ENCODE results near the gene ABL1.

ABL1 gene

GRCh38 chr9:130882696-130883225 lies 47.7 kb downstream of the ABL1 start:
- peaks cover 58% of the 10 kb centered on the region for H3K36me3 ChIP-seq (ENCODE audit: control insufficient read depth, insufficient read depth, low read length)
- no peaks in the 10 kb centered on the region for H3K27me3 ChIP-seq (ENCODE audit: control insufficient read depth, insufficient read depth, low read length)
- H3K4me3 ChIP-seq (ENCODE audit: low read length) = no peak overlapping the region
- no CpG with 5 or more reads among the region's 15 CpGs for WGBS (ENCODE audit: insufficient coverage, insufficient read length)
- DNase-seq (ENCODE audit: low read depth, low spot score) = no peak
- H3K27ac ChIP-seq (ENCODE audit: low read length) = no peak overlapping the region
- H3K9me3 ChIP-seq (ENCODE audit: control insufficient read depth, insufficient read depth, low read length) = no peaks in the 10 kb centered on the region
- no peaks in the 10 kb centered on the region for H3K4me1 ChIP-seq (ENCODE audit: control insufficient read depth, insufficient read depth, low read length)

- H3K27ac ChIP-seq (ENCODE audit: low read length) = no peak overlapping the region
- H3K36me3 ChIP-seq (ENCODE audit: control insufficient read depth, insufficient read depth, low read length) = peaks cover 62% of the 10 kb centered on the region
- H3K9me3 ChIP-seq (ENCODE audit: control insufficient read depth, insufficient read depth, low read length) = no peaks in the 10 kb centered on the region
- DNase-seq (ENCODE audit: low read depth, low spot score) = no peak
- WGBS (ENCODE audit: insufficient coverage, insufficient read length) = no CpG with 5 or more reads among the region's 5 CpGs
- no peaks in the 10 kb centered on the region for H3K27me3 ChIP-seq (ENCODE audit: control insufficient read depth, insufficient read depth, low read length)
- H3K4me1 ChIP-seq (ENCODE audit: control insufficient read depth, insufficient read depth, low read length) = no peaks in the 10 kb centered on the region
- H3K4me3 ChIP-seq (ENCODE audit: low read length) = no peak overlapping the region
Observed at GRCh38 chr9:130883479-130883878, 48.4 kb downstream of the ABL1 start.

- no peaks in the 10 kb centered on the region for H3K9me3 ChIP-seq (ENCODE audit: control insufficient read depth, insufficient read depth, low read length)
- no CpG with 5 or more reads among the region's 25 CpGs for WGBS (ENCODE audit: insufficient coverage, insufficient read length)
- DNase-seq (ENCODE audit: low read depth, low spot score) = no peak
- H3K27ac ChIP-seq (ENCODE audit: low read length) = no peak overlapping the region
- no peaks in the 10 kb centered on the region for H3K27me3 ChIP-seq (ENCODE audit: control insufficient read depth, insufficient read depth, low read length)
- peaks cover 64% of the 10 kb centered on the region for H3K36me3 ChIP-seq (ENCODE audit: control insufficient read depth, insufficient read depth, low read length)
- H3K4me1 ChIP-seq (ENCODE audit: control insufficient read depth, insufficient read depth, low read length) = no peaks in the 10 kb centered on the region
- H3K4me3 ChIP-seq (ENCODE audit: low read length) = no peak overlapping the region
Observed at GRCh38 chr9:130884111-130884531, 49.1 kb downstream of the ABL1 start.

- Histone ChIP-seq H3K4me3 (ENCODE audit: low read length) (no peak overlapping the region), H3K27me3 (ENCODE audit: control insufficient read depth, insufficient read depth, low read length) (no peaks in the 10 kb centered on the region), H3K4me1 (ENCODE audit: control insufficient read depth, insufficient read depth, low read length) (no peaks in the 10 kb centered on the region), H3K27ac (ENCODE audit: low read length) (no peak overlapping the region), H3K9me3 (ENCODE audit: control insufficient read depth, insufficient read depth, low read length) (no peaks in the 10 kb centered on the region), H3K36me3 (ENCODE audit: control insufficient read depth, insufficient read depth, low read length) (peaks cover 63% of the 10 kb centered on the region)
- no peak for DNase-seq (ENCODE audit: low read depth, low spot score)
- WGBS (ENCODE audit: insufficient coverage, insufficient read length) = no CpG with 5 or more reads among the region's 47 CpGs
Observed at GRCh38 chr9:130884542-130885483, 49.8 kb downstream of the ABL1 start.

- no peaks in the 10 kb centered on the region for H3K27me3 ChIP-seq (ENCODE audit: control insufficient read depth, insufficient read depth, low read length)
- H3K27ac ChIP-seq (ENCODE audit: low read length) = no peak overlapping the region
- no peak overlapping the region for H3K4me3 ChIP-seq (ENCODE audit: low read length)
- peaks cover 54% of the 10 kb centered on the region for H3K36me3 ChIP-seq (ENCODE audit: control insufficient read depth, insufficient read depth, low read length)
- no peaks in the 10 kb centered on the region for H3K9me3 ChIP-seq (ENCODE audit: control insufficient read depth, insufficient read depth, low read length)
- DNase-seq (ENCODE audit: low read depth, low spot score) = no peak
- no peaks in the 10 kb centered on the region for H3K4me1 ChIP-seq (ENCODE audit: control insufficient read depth, insufficient read depth, low read length)
- no CpG with 5 or more reads among the region's 35 CpGs for WGBS (ENCODE audit: insufficient coverage, insufficient read length)
Observed at GRCh38 chr9:130885484-130886375, 50.7 kb downstream of the ABL1 start.

GRCh38 chr9:130886981-130887380 lies 51.9 kb downstream of the ABL1 start:
- no peak overlapping the region for H3K4me3 ChIP-seq (ENCODE audit: low read length)
- no CpG with 5 or more reads among the region's 23 CpGs for WGBS (ENCODE audit: insufficient coverage, insufficient read length)
- DNase-seq (ENCODE audit: low read depth, low spot score) = no peak
- peaks cover 45% of the 10 kb centered on the region for H3K36me3 ChIP-seq (ENCODE audit: control insufficient read depth, insufficient read depth, low read length)
- no peak overlapping the region for H3K27ac ChIP-seq (ENCODE audit: low read length)
- H3K27me3 ChIP-seq (ENCODE audit: control insufficient read depth, insufficient read depth, low read length) = no peaks in the 10 kb centered on the region
- H3K9me3 ChIP-seq (ENCODE audit: control insufficient read depth, insufficient read depth, low read length) = no peaks in the 10 kb centered on the region
- H3K4me1 ChIP-seq (ENCODE audit: control insufficient read depth, insufficient read depth, low read length) = no peaks in the 10 kb centered on the region

GRCh38 chr9:130887494-130888144 lies 52.6 kb downstream of the ABL1 start:
- no peak for DNase-seq (ENCODE audit: low read depth, low spot score)
- Histone ChIP-seq H3K4me3 (ENCODE audit: low read length) (no peak overlapping the region), H3K9me3 (ENCODE audit: control insufficient read depth, insufficient read depth, low read length) (no peaks in the 10 kb centered on the region), H3K27ac (ENCODE audit: low read length) (no peak overlapping the region), H3K4me1 (ENCODE audit: control insufficient read depth, insufficient read depth, low read length) (no peaks in the 10 kb centered on the region), H3K27me3 (ENCODE audit: control insufficient read depth, insufficient read depth, low read length) (no peaks in the 10 kb centered on the region), H3K36me3 (ENCODE audit: control insufficient read depth, insufficient read depth, low read length) (peaks cover 43% of the 10 kb centered on the region)
- WGBS (ENCODE audit: insufficient coverage, insufficient read length) = no CpG with 5 or more reads among the region's 25 CpGs

- DNase-seq (ENCODE audit: low read depth, low spot score) = no peak
- no peaks in the 10 kb centered on the region for H3K4me1 ChIP-seq (ENCODE audit: control insufficient read depth, insufficient read depth, low read length)
- no peak overlapping the region for H3K4me3 ChIP-seq (ENCODE audit: low read length)
- H3K9me3 ChIP-seq (ENCODE audit: control insufficient read depth, insufficient read depth, low read length) = no peaks in the 10 kb centered on the region
- no peaks in the 10 kb centered on the region for H3K27me3 ChIP-seq (ENCODE audit: control insufficient read depth, insufficient read depth, low read length)
- peaks cover 46% of the 10 kb centered on the region for H3K36me3 ChIP-seq (ENCODE audit: control insufficient read depth, insufficient read depth, low read length)
- no CpG with 5 or more reads among the region's 22 CpGs for WGBS (ENCODE audit: insufficient coverage, insufficient read length)
- H3K27ac ChIP-seq (ENCODE audit: low read length) = no peak overlapping the region
Observed at GRCh38 chr9:130888146-130888885, 53.3 kb downstream of the ABL1 start.

GRCh38 chr9:130890124-130890523 lies 55.1 kb downstream of the ABL1 start:
- H3K36me3 ChIP-seq (ENCODE audit: control insufficient read depth, insufficient read depth, low read length) = peaks cover 34% of the 10 kb centered on the region
- no peak overlapping the region for H3K27ac ChIP-seq (ENCODE audit: low read length)
- no peaks in the 10 kb centered on the region for H3K27me3 ChIP-seq (ENCODE audit: control insufficient read depth, insufficient read depth, low read length)
- no peaks in the 10 kb centered on the region for H3K4me1 ChIP-seq (ENCODE audit: control insufficient read depth, insufficient read depth, low read length)
- H3K4me3 ChIP-seq (ENCODE audit: low read length) = no peak overlapping the region
- WGBS (ENCODE audit: insufficient coverage, insufficient read length) = no CpG with 5 or more reads among the region's 9 CpGs
- no peaks in the 10 kb centered on the region for H3K9me3 ChIP-seq (ENCODE audit: control insufficient read depth, insufficient read depth, low read length)
- DNase-seq (ENCODE audit: low read depth, low spot score) = no peak

Data from iPS DF 6.9 (cell line).